GM21515 (cell line): Measurements from ENCODE around the gene NELFCD.
A peak's percentile ranks its signal among the peaks of the same experiment; 100 is the strongest.
"Not testable (repeated sequence)": the region's sequence is repeated elsewhere in the genome, so short reads cannot be mapped to it uniquely, and the experiment has no call there.

Experiments used
- ATAC-seq: cut with Tn5 transposase; IDR thresholded peaks from one replicate; pipeline ENCODE4 v1.9.1; 2021; ENCODE audit not compliant: unreplicated experiment

NELFCD gene

DNA sequence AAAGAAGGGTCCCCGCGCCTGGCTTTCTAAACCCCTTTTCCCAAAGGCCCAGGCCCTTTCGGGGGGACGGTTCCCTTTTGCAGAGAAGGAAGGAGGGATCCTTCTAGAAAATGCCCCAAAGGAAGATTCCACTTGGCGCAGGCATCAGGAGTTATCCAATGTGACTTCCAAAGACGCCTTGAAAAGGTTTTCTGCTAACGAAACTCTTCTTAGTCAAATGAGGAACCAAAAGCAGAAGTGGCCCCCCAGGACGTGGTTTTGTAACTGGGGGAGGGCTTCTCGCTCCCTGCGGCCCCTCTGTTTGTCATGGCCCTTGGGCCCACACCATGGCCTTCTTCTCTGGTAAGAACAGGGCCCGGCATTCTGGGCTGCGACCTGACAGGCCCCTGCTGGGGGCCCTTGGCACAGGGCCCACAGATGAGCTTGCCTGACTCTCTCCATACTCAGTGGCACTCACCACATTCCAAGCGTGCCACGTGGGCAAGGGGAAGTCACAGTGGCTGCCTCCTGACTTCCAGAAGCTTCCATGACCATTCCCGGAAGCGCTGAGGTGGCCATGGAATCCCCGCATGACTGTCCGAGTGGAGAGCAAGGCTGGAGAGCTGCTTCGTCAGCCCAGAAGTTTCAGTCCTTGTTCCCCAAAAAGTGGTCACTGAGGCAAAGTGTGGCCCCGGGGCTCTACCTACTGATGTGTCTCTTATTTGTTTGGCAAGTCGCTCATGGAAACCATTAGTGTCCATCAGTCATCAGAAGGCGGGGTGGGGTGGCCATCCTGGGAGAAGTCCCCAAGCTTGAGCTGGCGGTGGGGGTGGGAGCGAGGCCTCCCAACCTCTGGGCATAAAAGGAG, 26.8 kb downstream of the NELFCD start:
- peak; percentile 31 for ATAC-seq

- ATAC-seq = no peak
Measured at GRCh38 chr20:59008715-59009336, 27.8 kb downstream of the NELFCD start.

DNA sequence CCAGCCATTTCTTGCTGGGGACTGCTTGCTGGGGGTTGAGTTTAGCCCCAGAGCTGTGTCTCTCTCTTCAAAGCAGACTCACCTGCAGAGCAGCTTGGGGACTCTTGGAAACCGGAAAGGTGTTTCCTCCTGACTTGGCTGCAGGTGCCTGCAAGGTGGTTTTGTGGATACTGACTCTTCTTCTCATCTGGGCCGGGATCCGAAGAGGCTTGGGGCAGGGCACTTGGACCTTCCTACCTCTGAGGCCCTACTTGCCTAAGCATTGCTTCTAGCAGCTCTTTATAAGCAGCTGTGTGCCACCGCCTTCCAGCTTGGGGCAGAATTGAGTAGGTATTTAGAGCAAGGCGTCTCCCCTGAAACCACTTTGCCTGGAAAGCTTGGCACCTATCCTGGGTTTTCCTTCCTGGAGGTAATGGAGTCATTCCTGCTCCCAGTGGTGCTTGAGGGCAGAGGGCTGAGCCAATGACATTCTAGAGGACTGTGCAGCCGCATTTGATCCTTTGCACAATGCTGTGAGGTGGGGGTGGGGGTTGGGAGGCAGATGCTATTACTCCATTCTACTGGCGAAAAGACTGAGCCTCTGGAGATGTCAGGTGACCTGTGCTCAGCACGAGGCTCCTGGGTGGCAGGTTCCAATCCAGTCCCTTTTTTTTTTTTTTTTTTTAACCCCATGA, 29.4 kb downstream of the NELFCD start:
- ATAC-seq = no peak

DNA sequence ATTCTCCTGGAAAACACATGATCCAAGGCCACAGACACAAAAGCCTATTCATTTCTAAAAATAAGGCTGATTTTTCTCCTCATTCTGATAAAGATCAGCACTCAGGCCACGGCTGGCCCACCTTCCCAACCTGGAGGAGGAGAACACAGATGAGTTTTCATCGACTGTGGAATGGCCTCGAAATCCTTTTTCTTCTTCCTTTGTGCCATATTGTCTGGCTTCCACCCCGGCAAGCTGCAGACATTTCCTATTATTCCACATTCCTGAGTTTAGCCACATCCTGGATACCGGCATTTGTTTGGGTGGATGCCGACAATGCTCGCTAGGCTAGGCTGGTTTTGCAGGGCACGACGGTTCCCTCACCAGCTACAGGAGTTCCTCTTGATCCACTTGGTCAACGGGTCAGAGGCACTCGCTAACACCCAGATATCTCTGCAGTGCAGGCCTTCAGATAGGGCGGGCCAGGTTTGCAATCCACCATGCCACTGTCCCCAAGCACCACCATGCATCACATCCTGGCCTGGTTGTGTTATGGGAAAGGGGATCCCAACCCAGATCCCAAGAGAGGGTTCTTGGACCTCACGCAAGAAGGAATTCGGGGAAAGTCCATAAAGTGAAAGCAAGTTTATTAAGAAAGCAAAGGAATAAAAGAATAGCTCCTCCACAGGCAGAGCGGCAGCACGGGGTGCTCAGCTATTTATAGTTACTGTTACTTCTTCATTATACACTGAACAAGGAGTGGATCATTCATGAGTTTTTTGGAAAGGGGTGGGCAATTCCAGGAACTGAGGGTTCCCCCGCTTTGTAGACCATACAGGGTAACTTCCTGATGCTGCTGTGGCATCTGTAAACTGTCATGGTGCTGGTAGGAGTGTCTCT, 30.2 kb downstream of the NELFCD start:
- no peak for ATAC-seq

GRCh38 chr20:59011874-59012157, 30.8 kb downstream of the NELFCD start:
- not testable (repeated sequence) for ATAC-seq

DNA sequence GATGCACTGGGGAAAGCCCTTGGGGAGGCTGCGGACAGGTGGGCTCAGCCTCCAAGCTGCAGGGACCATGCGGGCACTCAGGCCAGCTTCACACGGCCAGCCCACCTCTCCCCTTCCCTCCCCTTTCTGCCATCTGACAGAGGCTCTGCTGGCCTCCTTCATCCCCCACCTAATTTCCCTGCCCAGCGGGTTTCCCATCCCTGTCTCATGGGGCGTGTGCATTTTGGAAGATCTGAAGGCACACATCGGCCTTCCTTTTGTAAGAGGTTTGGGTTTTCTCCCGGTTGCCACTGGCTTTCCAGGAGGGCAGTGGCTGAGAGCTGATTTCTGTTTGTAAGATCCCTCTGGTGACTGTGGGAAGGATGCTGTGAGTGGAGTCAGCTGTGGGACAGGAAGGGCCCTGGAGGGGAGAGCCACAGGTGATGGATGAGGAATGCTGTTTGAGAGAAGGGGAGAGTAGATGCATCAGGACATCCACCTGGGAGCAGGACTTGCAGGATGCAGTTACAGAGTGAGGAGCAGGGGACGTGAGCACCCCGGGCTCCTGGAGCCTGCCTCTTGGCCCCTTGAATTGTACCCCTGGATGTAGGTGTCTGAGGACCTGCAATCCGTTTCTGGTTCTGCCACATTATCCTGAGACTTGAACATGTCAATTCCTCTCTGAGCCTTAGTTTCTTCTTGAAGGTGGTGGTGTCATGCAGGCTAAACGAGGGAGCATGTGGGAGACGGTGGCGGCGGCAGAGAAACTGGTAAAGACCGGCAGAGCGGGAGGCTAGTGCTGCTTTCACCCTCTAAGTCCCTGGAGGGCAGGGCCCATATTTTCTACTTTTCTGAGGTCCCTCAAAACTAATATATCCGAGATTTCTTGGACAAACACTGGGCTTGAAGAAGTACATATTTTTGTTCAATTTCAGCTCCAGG, 32.2 kb downstream of the NELFCD start:
- ATAC-seq = no peak

- no peak for ATAC-seq
Measured at GRCh38 chr20:59013959-59014608, 33.0 kb downstream of the NELFCD start.

DNA sequence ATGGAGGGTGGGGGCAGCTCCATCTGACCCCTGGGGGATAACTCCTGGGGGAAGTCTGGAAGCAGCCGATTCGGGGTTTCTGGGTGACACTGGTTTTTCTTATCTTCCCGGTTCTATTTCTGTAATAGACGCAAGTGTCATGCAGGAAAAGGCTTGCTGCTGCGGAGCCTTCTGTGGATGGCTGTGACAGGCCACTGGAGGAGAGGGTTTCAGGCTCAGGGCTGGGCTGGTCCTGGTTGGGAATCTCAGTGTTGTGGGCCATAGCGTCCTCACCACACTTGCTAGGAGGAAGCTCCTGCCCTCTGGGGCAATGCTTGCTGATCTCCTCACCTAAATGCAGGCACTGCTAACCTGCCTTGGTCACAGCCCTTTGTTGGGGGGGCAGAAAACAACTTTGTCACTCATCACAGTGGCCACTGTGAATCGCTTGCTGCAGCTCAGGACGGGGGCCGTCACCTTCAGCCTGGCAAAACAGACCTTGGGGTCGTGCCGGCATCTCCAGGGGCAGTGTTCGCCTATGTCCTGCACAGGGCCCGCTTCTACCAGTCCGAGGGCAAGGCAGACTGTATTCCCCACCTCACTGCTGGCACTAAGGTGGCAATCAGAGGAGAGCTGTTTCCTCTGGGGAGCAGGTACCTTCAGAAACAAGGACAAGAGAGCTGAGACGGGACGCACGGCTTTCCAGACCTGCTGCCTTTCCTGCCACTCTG, 33.8 kb downstream of the NELFCD start:
- ATAC-seq = no peak

GRCh38 chr20:59015411-59015810, 34.4 kb downstream of the NELFCD start:
- no peak for ATAC-seq

DNA sequence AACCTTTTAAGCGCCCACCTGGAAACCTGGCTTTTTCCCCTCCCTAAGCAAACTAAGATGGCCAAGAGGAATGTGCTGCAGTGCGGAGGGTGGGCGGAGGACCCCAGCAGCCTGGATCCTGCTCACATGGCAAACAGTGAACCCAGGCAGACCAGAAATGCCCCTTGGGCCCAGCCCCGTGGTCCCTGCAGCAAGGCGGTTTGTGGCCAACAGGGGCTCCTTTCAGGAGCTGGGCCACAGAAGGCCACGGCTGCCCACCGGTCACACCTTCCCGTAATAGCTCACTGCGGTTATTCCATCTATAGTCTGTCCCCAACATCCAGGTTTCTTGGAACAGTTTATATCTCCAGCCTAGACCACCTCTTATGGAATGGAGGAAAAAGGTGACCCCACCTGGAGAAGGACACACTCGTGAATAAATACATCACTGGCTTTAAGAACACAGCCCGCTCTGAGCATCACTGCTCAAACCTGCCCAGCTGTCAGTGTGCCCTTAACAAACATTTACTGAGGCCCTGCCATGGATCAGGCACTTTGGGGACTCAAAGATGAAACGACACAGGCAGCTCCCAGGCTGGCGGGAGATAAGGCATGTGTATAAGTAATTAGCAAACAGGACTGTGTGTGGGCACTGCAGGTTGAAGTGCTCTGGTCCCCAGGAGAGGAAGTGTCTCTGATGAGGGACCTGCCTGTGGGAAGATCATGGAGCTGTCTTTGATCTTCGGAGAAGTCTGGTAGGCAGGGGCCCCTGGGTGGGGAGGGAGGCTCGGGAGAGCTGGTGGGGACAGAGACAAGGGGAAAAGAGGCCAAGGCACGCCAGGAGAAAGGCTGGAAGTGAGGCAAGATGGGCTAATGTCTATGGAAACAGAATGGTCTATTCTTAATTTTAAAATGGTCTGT, 35.0 kb downstream of the NELFCD start:
- ATAC-seq = no peak

DNA sequence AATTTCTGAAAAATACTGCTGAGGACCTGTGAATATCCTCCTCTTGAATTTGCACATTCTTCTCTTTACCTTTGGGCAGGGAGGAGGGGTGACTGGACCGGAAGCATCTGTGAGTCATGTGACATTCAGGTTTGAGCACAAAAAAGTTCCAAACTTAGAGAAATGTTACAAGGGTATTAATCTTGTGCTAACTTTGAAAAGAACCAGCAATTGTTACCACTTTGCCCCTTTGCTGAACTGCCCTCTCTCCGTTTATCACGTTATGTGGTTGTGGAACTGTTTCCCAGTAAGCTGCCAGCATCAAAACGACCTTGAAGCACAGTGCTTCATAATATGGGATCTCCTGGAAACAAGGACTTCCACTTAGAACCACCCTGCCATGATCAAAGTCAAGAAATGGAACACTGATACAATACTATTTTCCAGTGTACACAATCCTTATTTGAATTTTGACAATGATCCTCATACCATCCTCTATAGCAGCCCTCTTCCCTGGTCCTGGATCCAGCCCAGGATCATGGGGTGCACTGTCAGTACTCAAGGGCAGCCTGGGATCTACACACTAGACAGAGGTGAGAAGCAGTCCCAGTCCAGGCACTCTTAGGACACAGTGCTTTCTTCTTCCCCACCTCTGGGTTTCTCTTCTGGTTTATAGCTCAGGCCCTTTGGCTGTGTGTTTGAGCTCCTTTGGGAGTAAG, 35.9 kb downstream of the NELFCD start:
- ATAC-seq = no peak

GRCh38 chr20:59017493-59018231, 36.6 kb downstream of the NELFCD start:
- ATAC-seq = no peak

GRCh38 chr20:59018817-59019216, 37.8 kb downstream of the NELFCD start:
- no peak for ATAC-seq

GRCh38 chr20:59019217-59019616, 38.2 kb downstream of the NELFCD start, which contains the start of gene TUBB1:
Gene TUBB1, plus strand, starts transcription at chr20:59019429. Its CDS starts 94 bp downstream, at chr20:59019523.
- no peak for ATAC-seq

DNA sequence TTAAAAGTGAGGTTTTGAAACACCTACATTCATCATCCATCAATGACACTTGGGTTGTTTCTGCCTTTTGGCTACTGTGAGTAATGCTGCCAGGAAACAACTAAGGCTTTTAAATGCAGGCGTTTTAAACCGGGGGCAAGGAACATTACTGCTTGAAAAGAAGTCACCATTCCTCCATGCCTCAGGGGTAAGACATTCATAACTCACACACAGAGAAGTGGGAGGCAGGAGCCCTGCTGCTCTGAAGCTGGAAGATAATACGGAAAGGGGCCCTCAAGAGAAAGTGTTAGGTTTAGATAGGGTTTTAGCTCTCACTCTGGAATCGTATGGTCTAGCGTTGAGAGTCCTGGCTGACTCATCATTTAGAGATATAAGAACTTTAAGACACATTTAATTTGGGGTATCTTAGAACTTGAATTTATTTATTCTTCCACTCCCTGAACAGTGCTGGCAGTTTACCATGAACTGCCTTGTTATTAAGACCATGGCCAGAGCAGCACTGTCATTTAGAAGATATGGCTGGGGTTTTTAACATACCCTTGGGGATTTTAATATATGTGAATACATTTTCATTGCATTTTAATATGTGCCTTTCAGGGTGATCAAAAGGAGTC, 40.0 kb downstream of the NELFCD start:
- ATAC-seq = no peak

- ATAC-seq = no peak
Measured at GRCh38 chr20:59022754-59023153, 41.7 kb downstream of the NELFCD start.
